CD4-positive, CD25-positive, alpha-beta regulatory T cell (primary cell): ENCODE data around the gene TUBE1. TPM values are rescaled to one million over a fixed set of nuclear protein-coding genes. Genes with fewer than 3 reads are reported as not detected.

ENCODE experiments used
- ATAC-seq, 2 donors: fragments of 150-1000 bp; cut with Tn5 transposase; one replicate each; pipeline ENCODE4 v1.10.0; 2021; ENCODE audit warnings: low read depth in 2 of 2, moderate number of reproducible peaks in 2 of 2, moderate library complexity in 1 of 2
- DNase-seq, 3 donors: peaks; one replicate each; pipeline versions ENCODE4 v3.0.0 to v3.0.0-alpha.2; 2012 to 2022; ENCODE audit warnings: mixed read lengths in 1 of 3
- H3K27ac ChIP-seq: one replicate; pipeline ENCODE4 v1.7.0; 2013; ENCODE audit warnings: mild to moderate bottlenecking, low read length; ENCODE audit not compliant: insufficient read depth, poor library complexity, severe bottlenecking
- H3K27me3 ChIP-seq: one replicate; pipeline ENCODE4 v1.7.0; 2013; ENCODE audit warnings: low read length; ENCODE audit not compliant: control insufficient read depth, insufficient read depth
- H3K36me3 ChIP-seq: one replicate; pipeline ENCODE4 v1.7.0; 2013; ENCODE audit warnings: mild to moderate bottlenecking, low read length, moderate library complexity; ENCODE audit not compliant: control insufficient read depth, insufficient read depth
- H3K4me1 ChIP-seq: 2 replicates; pipeline ENCODE4 v1.7.0; 2013; ENCODE audit warnings: mild to moderate bottlenecking, low read length; ENCODE audit not compliant: insufficient read depth, control insufficient read depth, poor library complexity, severe bottlenecking
- H3K4me3 ChIP-seq: one replicate; pipeline ENCODE4 v1.7.0; 2013; ENCODE audit warnings: low read depth, mild to moderate bottlenecking, low read length, moderate library complexity
- H3K9me3 ChIP-seq, 2 experiments: 1 replicate in 1 of 2; 2 replicates in 1 of 2; pipeline ENCODE4 v1.7.0; 2013; ENCODE audit warnings: low read length in 2 of 2, mild to moderate bottlenecking in 1 of 2, moderate library complexity in 1 of 2; ENCODE audit not compliant: control insufficient read depth in 2 of 2
- H3K27ac Mint-ChIP-seq, 3 donors: one replicate each; pipeline ENCODE4 v1.8.0; 2020 to 2022; ENCODE audit warnings: mild to moderate bottlenecking in 3 of 3, mixed read lengths in 3 of 3, moderate library complexity in 2 of 3
- H3K27me3 Mint-ChIP-seq: one replicate; pipeline ENCODE4 v1.8.0; 2022; ENCODE audit warnings: mild to moderate bottlenecking, mixed read lengths
- H3K36me3 Mint-ChIP-seq: one replicate; pipeline ENCODE4 v1.8.0; 2020; ENCODE audit warnings: mixed read lengths
- H3K4me1 Mint-ChIP-seq, 4 donors: one replicate each; pipeline ENCODE4 v1.8.0; 2020 to 2022; ENCODE audit warnings: mixed read lengths in 4 of 4, mild to moderate bottlenecking in 1 of 4
- H3K4me3 Mint-ChIP-seq, 4 donors: one replicate each; pipeline ENCODE4 v1.8.0; 2020 to 2022; ENCODE audit warnings: mild to moderate bottlenecking in 4 of 4, mixed read lengths in 4 of 4, moderate library complexity in 3 of 4
- H3K9me3 Mint-ChIP-seq, 7 donors: one replicate each; pipeline ENCODE4 v1.8.0; 2020 to 2022; ENCODE audit warnings: mixed read lengths in 7 of 7, mild to moderate bottlenecking in 3 of 7, moderate library complexity in 2 of 7
- polyA plus RNA-seq, 4 donors: library from polyadenylated mRNA; unstranded; fragments of 300-500 nt; fragmentation: Illumina TruSeq; gene quantifications; one replicate each; pipeline ENCODE4 v1.2.3, GENCODE V29; 2021
- total RNA-seq: library from RNA; stranded (reverse); gene quantifications from one replicate; pipeline ENCODE4 v1.2.3, GENCODE V29; 2022

The TUBE1 gene, protein sequence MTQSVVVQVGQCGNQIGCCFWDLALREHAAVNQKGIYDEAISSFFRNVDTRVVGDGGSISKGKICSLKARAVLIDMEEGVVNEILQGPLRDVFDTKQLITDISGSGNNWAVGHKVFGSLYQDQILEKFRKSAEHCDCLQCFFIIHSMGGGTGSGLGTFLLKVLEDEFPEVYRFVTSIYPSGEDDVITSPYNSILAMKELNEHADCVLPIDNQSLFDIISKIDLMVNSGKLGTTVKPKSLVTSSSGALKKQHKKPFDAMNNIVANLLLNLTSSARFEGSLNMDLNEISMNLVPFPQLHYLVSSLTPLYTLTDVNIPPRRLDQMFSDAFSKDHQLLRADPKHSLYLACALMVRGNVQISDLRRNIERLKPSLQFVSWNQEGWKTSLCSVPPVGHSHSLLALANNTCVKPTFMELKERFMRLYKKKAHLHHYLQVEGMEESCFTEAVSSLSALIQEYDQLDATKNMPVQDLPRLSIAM
- total RNA-seq: 21.4 TPM
- polyA plus RNA-seq: 10 to 100 TPM; 11.5 to 16.0 (median 12.8) TPM

DNA sequence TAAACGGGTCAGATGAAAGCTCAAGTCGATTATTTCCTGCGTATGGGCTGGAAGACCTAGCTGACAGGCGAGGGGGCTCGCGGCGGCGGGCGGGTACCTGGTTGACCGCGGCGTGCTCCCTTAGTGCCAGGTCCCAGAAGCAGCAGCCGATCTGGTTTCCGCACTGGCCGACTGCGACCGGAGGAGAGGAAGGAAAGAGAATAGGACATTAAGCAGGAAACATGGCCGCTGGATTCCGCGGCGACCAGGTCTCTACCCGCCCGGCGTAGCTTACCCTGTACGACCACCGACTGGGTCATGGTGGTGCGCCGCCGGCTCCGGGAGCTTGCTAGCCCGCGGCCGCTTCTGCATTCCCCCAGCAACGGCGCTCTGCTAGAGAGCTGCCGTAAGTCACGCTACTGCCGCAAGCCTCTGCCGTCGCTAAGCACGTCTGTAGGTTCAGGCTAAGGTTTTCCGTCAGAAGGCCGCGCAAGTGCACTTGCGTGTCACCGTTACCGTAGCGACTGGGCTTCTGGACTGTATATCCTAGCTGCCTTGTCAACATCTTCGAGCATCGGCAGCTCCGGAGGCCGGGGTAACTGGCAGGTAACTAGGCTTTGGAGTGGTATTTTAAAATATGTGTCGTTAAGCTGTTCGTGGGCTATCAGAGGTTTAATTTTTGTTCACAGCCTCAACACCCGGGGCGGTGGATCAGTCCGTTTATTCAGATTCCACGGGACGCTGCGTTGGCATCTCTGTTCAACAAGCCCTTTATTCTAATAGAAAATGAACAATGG is at the start of gene TUBE1, which contains the start of gene FAM229B:
TUBE1 (minus strand) TSS at position 347 of the 776 bp plus-strand sequence; CDS start at position 299, 48 bp downstream.
FAM229B (plus strand) TSS at position 456 of the 776 bp plus-strand sequence. CDS start 11,693 bp downstream, outside the sequence.
- Histone ChIP-seq H3K4me3 (peak within 1 kb of the TSS; percentile 97), H3K36me3 (peaks cover 2% of the 10 kb centered on the region), H3K4me1 (peaks cover 16% of the 10 kb centered on the region), H3K9me3 (no peaks in the 10 kb centered on the region), H3K27me3 (peaks cover 31% of the 10 kb centered on the region), H3K27ac (peak within 1 kb of the TSS; percentile 87)
- peaks cover 12% of the 10 kb centered on the region for H3K36me3 Mint-ChIP-seq
- DNase-seq (peak; percentile 84 to 97 (median 92)), ATAC-seq (peak; percentile 95 to 97)
- H3K27ac Mint-ChIP-seq: no peak within 1 kb of the TSS
- peaks cover 39% of the 10 kb centered on the region for H3K27me3 Mint-ChIP-seq
- H3K4me1 Mint-ChIP-seq: peaks cover 0 to 16% (median 10%) of the 10 kb centered on the region in 4 donors
- no peak within 1 kb of the TSS for H3K4me3 Mint-ChIP-seq
- H3K9me3 Mint-ChIP-seq: no peaks in the 10 kb centered on the region

DNA sequence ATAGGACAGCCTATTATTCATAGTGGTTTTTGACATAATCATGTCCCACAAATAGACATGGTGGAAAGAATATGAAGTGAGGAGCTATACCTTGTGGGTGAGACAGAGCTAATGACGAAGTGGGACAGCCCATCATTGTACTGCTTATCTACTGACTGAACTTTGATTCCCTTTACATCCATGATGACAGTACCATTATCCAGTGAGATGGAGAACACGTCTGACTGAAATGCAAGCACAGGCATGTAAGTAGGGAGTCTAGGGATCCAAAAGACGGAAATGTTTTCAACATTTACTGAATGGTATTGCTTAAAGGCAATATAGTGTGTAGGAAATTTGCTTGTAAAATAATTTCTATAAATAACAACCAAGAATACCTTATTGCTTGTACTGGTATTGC is 43.6 kb upstream of the TUBE1 start:
- Histone ChIP-seq H3K27ac (no peak overlapping the region), H3K9me3 (no peaks in the 10 kb centered on the region), H3K27me3 (peaks cover 23% of the 10 kb centered on the region), H3K4me1 (no peaks in the 10 kb centered on the region), H3K4me3 (no peak overlapping the region), H3K36me3 (no peaks in the 10 kb centered on the region)
- no peaks in the 10 kb centered on the region for H3K4me1 Mint-ChIP-seq
- ATAC-seq: no peak
- no peak overlapping the region for H3K27ac Mint-ChIP-seq
- H3K9me3 Mint-ChIP-seq: peaks cover 0 to 6% (median 0%) of the 10 kb centered on the region in 7 donors
- H3K4me3 Mint-ChIP-seq: no peak overlapping the region
- no peaks in the 10 kb centered on the region for H3K36me3 Mint-ChIP-seq
- H3K27me3 Mint-ChIP-seq: peaks cover 40% of the 10 kb centered on the region
- DNase-seq: no peak

DNA sequence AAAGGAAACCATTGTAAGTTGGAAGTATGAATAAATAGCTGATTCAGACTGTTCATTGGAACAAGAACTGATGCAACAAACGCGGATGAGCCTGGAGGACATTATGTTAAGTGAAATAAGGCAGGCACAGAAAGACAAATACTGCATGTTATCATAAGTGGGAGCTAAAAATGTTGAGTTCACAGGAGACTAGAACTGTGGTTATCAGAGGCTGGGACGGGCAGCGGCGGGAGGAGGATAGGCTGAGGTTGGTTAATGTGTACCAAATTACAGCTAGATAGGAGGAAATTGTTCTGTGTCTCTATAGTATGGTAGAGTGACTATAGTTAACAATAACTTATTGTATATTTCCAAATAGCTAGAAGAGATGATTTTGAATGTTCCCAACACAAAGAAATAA is 40.9 kb upstream of the TUBE1 start:
- Mint-ChIP-seq H3K9me3 (peaks cover 0 to 6% (median 0%) of the 10 kb centered on the region in 7 donors), H3K36me3 (no peaks in the 10 kb centered on the region), H3K27me3 (peaks cover 49% of the 10 kb centered on the region), H3K4me1 (no peaks in the 10 kb centered on the region), H3K27ac (no peak overlapping the region), H3K4me3 (no peak overlapping the region)
- no peaks in the 10 kb centered on the region for H3K9me3 ChIP-seq
- no peak overlapping the region for H3K27ac ChIP-seq
- H3K4me3 ChIP-seq: no peak overlapping the region
- H3K27me3 ChIP-seq: peaks cover 19% of the 10 kb centered on the region
- DNase-seq (no peak), ATAC-seq (no peak)
- H3K4me1 ChIP-seq: no peaks in the 10 kb centered on the region
- no peaks in the 10 kb centered on the region for H3K36me3 ChIP-seq

DNA sequence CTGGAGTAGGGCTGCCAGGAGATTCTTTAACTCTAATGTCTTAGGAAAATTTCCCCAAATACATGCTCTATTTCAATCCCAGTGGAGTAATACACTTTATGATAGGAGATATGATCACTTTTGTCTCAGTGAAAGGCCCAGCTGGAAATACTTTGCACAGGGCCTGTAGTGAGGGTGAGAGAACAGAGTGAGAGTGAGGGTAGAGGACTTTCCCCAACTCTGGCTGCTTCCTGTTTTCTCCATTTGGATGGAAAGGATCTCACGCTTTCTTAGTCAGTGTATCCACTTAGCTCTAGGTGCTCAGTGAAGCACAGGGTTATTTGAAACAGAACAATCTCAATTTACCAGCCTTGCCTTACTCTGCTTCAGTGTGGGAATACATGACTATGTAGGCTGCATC is 36.7 kb upstream of the TUBE1 start:
- H3K4me3 ChIP-seq: no peak overlapping the region
- H3K27ac Mint-ChIP-seq: no peak overlapping the region
- H3K27ac ChIP-seq: no peak overlapping the region
- peaks cover 44% of the 10 kb centered on the region for H3K27me3 Mint-ChIP-seq
- H3K27me3 ChIP-seq: peaks cover 16% of the 10 kb centered on the region
- H3K4me1 ChIP-seq: no peaks in the 10 kb centered on the region
- no peaks in the 10 kb centered on the region for H3K9me3 ChIP-seq
- H3K36me3 ChIP-seq: no peaks in the 10 kb centered on the region
- H3K9me3 Mint-ChIP-seq: peaks cover 0 to 6% (median 0%) of the 10 kb centered on the region in 7 donors
- peaks cover 0 to 2% (median 0%) of the 10 kb centered on the region in 4 donors for H3K4me1 Mint-ChIP-seq
- ATAC-seq (no peak), DNase-seq (no peak)
- H3K36me3 Mint-ChIP-seq: no peaks in the 10 kb centered on the region
- no peak overlapping the region for H3K4me3 Mint-ChIP-seq

DNA sequence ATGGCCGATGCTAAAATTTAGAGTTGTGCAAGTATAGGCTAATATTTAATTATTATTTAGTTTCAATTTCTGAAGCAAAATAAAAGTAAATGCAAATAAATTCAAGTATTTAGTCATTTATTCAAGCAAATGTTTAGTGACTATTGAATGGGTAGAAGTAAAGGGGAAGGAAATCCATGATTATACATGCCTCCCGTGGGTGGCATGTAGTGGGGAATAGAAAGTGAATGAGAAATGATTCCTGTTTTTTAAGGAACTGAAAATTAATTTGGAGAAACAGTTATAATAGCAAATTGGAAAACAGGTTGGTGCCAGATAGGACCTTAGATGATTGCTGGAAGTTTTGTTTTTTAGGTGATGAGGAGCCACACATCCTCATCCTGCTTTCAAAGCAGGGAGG is 35.5 kb upstream of the TUBE1 start:
- no peaks in the 10 kb centered on the region for H3K36me3 Mint-ChIP-seq
- H3K4me1 Mint-ChIP-seq: peaks cover 0 to 2% (median 0%) of the 10 kb centered on the region in 4 donors
- peaks cover 16% of the 10 kb centered on the region for H3K27me3 ChIP-seq
- no peak overlapping the region for H3K4me3 Mint-ChIP-seq
- no peak overlapping the region for H3K27ac Mint-ChIP-seq
- H3K27me3 Mint-ChIP-seq: peaks cover 44% of the 10 kb centered on the region
- no peaks in the 10 kb centered on the region for H3K4me1 ChIP-seq
- H3K9me3 ChIP-seq: no peaks in the 10 kb centered on the region
- no peak overlapping the region for H3K27ac ChIP-seq
- no peak overlapping the region for H3K4me3 ChIP-seq
- H3K36me3 ChIP-seq: no peaks in the 10 kb centered on the region
- no peak for ATAC-seq
- DNase-seq: no peak
- H3K9me3 Mint-ChIP-seq: peaks cover 0 to 6% (median 0%) of the 10 kb centered on the region in 7 donors

DNA sequence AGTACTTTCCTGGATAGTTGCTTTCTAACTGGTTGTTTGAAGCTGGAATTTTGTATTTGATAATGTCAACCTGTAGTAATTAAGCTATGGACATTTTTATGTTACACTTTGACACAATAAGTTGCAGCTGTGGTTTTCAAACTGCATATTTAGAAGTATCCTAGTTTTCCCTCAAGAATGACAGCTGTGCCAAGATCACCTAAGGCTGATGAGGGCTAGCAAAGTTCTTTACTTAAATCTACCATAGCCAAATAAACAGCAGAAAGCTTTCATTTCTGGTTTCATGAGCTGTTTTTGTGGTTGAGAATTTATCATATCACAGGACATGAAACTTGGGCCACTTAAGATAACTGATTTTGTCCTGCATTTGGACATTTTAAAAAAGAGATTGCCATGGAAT is 30.8 kb upstream of the TUBE1 start:
- ATAC-seq: no peak
- H3K4me3 ChIP-seq: no peak overlapping the region
- no peak overlapping the region for H3K27ac ChIP-seq
- no peaks in the 10 kb centered on the region for H3K36me3 ChIP-seq
- peaks cover 15% of the 10 kb centered on the region for H3K27me3 ChIP-seq
- H3K27ac Mint-ChIP-seq: no peak overlapping the region
- no peak for DNase-seq
- no peaks in the 10 kb centered on the region for H3K4me1 ChIP-seq
- peaks cover 33% of the 10 kb centered on the region for H3K27me3 Mint-ChIP-seq
- no peaks in the 10 kb centered on the region for H3K36me3 Mint-ChIP-seq
- H3K9me3 Mint-ChIP-seq: peaks cover 0 to 3% (median 0%) of the 10 kb centered on the region in 7 donors
- H3K9me3 ChIP-seq: no peaks in the 10 kb centered on the region
- H3K4me1 Mint-ChIP-seq: peaks cover 0 to 2% (median 0%) of the 10 kb centered on the region in 4 donors
- H3K4me3 Mint-ChIP-seq: no peak overlapping the region

DNA sequence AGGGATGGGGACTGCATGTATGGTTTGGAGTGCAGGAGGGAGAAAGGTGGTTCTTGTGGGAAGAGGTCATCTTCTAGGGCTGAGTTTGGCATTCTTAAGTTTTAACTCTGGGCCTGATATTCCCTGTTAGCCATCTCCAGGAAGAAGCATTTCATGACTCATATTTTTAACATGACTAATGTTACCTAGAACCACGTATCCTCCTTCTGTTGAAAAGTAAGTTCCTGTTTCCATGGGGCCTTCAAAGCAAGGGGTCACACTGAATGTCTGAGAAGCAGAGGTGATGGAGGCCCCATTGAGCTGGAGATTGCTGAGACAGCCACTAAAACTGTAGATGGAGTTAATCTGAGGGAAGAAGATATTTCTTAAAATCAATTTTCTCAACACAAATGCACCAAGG is 30.3 kb upstream of the TUBE1 start:
- no peaks in the 10 kb centered on the region for H3K4me1 ChIP-seq
- peak in 1 of 3 donors; percentile 16 for DNase-seq
- H3K27me3 ChIP-seq: peaks cover 15% of the 10 kb centered on the region
- H3K36me3 Mint-ChIP-seq: no peaks in the 10 kb centered on the region
- H3K36me3 ChIP-seq: no peaks in the 10 kb centered on the region
- no peak overlapping the region for H3K27ac ChIP-seq
- H3K27me3 Mint-ChIP-seq: peaks cover 37% of the 10 kb centered on the region
- no peaks in the 10 kb centered on the region for H3K4me1 Mint-ChIP-seq
- no peak overlapping the region for H3K4me3 Mint-ChIP-seq
- H3K4me3 ChIP-seq: no peak overlapping the region
- H3K27ac Mint-ChIP-seq: no peak overlapping the region
- peaks cover 0 to 3% (median 0%) of the 10 kb centered on the region in 7 donors for H3K9me3 Mint-ChIP-seq
- no peak for ATAC-seq
- H3K9me3 ChIP-seq: no peaks in the 10 kb centered on the region
